Right lung (tissue), 5 donors: Measurements from ENCODE around the gene ACTRT2. TPM values are rescaled to one million over a fixed set of nuclear protein-coding genes. Genes with fewer than 3 reads are reported as not detected.
A peak's percentile ranks its signal among the peaks of the same experiment; 100 is the strongest.

ENCODE experiments used
- DNase-seq, 2 donors: peaks; one replicate each; pipeline ENCODE4 v3.0.0-alpha.2; 2013
- polyA plus RNA-seq, 5 donors: library from polyadenylated mRNA; unstranded; fragments of 120-200 nt; gene quantifications; one replicate each; pipeline versions ENCODE4 v1.2.1 to v1.2.3, GENCODE V29; 2013; ENCODE audit warnings: inconsistent platforms in 1 of 5, low replicate concordance in 1 of 5; ENCODE audit not compliant: insufficient read length in 5 of 5, insufficient read depth in 1 of 5

The ACTRT2 gene
- polyA plus RNA-seq, 5 donors = not detected

GRCh38 chr1:3002349-3003038, 18.8 kb upstream of the ACTRT2 start:
- DNase-seq = no peak

GRCh38 chr1:3003039-3003940, 18.0 kb upstream of the ACTRT2 start:
- no peak for DNase-seq

GRCh38 chr1:3003941-3004270, 17.4 kb upstream of the ACTRT2 start:
- DNase-seq = no peak

GRCh38 chr1:3004285-3005205, 16.7 kb upstream of the ACTRT2 start:
- DNase-seq = no peak

GRCh38 chr1:3005771-3006170, 15.5 kb upstream of the ACTRT2 start:
- no peak for DNase-seq

- DNase-seq = no peak
Measured at GRCh38 chr1:3007298-3008147, 13.7 kb upstream of the ACTRT2 start.

GRCh38 chr1:3009021-3009420, 12.2 kb upstream of the ACTRT2 start:
- DNase-seq = no peak

- no peak for DNase-seq
Measured at GRCh38 chr1:3009556-3009955, 11.7 kb upstream of the ACTRT2 start.

- DNase-seq = no peak
Measured at GRCh38 chr1:3011127-3011526, 10.1 kb upstream of the ACTRT2 start.

- peak; percentile 11 to 12 for DNase-seq
Measured at GRCh38 chr1:3011631-3012455, 9.4 kb upstream of the ACTRT2 start.

- DNase-seq = peak; percentile 23 to 31
Measured at GRCh38 chr1:3012456-3013291, 8.6 kb upstream of the ACTRT2 start.

- no peak for DNase-seq
Measured at GRCh38 chr1:3013371-3014049, 7.8 kb upstream of the ACTRT2 start.

- no peak for DNase-seq
Measured at GRCh38 chr1:3014050-3014440, 7.2 kb upstream of the ACTRT2 start.

GRCh38 chr1:3014443-3015268, 6.6 kb upstream of the ACTRT2 start:
- no peak for DNase-seq

- DNase-seq = no peak
Measured at GRCh38 chr1:3015269-3015635, 6.0 kb upstream of the ACTRT2 start.

- no peak for DNase-seq
Measured at GRCh38 chr1:3015744-3016143, 5.5 kb upstream of the ACTRT2 start.

GRCh38 chr1:3016641-3017439, 4.4 kb upstream of the ACTRT2 start:
- no peak for DNase-seq
